Fibroblast of pulmonary artery (primary cell): ENCODE data around the gene CYP2A6.
"Not testable (repeated sequence)": the region's sequence is repeated elsewhere in the genome, so short reads cannot be mapped to it uniquely, and the experiment has no call there.

Experiments used
- DNase-seq: peaks from one replicate; pipeline ENCODE4 v3.0.0-alpha.2; 2010; ENCODE audit warnings: low read depth
- H3K4me3 ChIP-seq: replicated peaks from 2 replicates; pipeline ENCODE4 v1.5.1; 2011; ENCODE audit warnings: low read depth, mild to moderate bottlenecking, control low read depth, low read length, moderate library complexity
- CTCF ChIP-seq: IDR thresholded peaks from 2 replicates; pipeline ENCODE4 v1.5.1; 2011; ENCODE audit warnings: mild to moderate bottlenecking, control low read depth, low read length, inconsistent platforms; ENCODE audit errors: missing control alignments

Gene CYP2A6

GRCh38 chr19:40850277-40850676 lies at the start of gene CYP2A6:
Gene CYP2A6 (minus strand): TSS chr19:40850447. CDS start chr19:40850426, 21 bp downstream.
- DNase-seq, H3K4me3 ChIP-seq: not testable (repeated sequence)

GRCh38 chr19:40899964-40900363 lies 49.7 kb upstream of the CYP2A6 start:
- not testable (repeated sequence) for DNase-seq, H3K4me3 ChIP-seq

GRCh38 chr19:40896843-40897789 lies 46.9 kb upstream of the CYP2A6 start:
- DNase-seq, H3K4me3 ChIP-seq: not testable (repeated sequence)

GRCh38 chr19:40896418-40896796 lies 46.2 kb upstream of the CYP2A6 start:
- TF ChIP-seq CTCF = no peak
- DNase-seq = no peak
- H3K4me3 ChIP-seq = no peak overlapping the region

GRCh38 chr19:40893112-40893511 lies 42.9 kb upstream of the CYP2A6 start:
- TF ChIP-seq CTCF = no peak
- no peak overlapping the region for H3K4me3 ChIP-seq
- no peak for DNase-seq

- no peak for TF ChIP-seq CTCF
- no peak for DNase-seq
- no peak overlapping the region for H3K4me3 ChIP-seq
These were observed 39.1 kb upstream of the CYP2A6 start for GRCh38 chr19:40889366-40889765.

GRCh38 chr19:40888191-40888590 lies 37.9 kb upstream of the CYP2A6 start:
- no peak for DNase-seq
- TF ChIP-seq CTCF = no peak
- H3K4me3 ChIP-seq = no peak overlapping the region

- not testable (repeated sequence) for H3K4me3 ChIP-seq, DNase-seq
These were observed 34.1 kb upstream of the CYP2A6 start for GRCh38 chr19:40884187-40884931.

GRCh38 chr19:40882062-40882461 lies 31.8 kb upstream of the CYP2A6 start, which contains the start of gene CYP2A7:
Gene CYP2A7 (minus strand): TSS chr19:40882231. CDS start chr19:40882210, 21 bp downstream.
- not testable (repeated sequence) for DNase-seq, H3K4me3 ChIP-seq

- not testable (repeated sequence) for H3K4me3 ChIP-seq, DNase-seq
These were observed 29.1 kb upstream of the CYP2A6 start for GRCh38 chr19:40879349-40879748.

GRCh38 chr19:40875526-40875951 lies 25.3 kb upstream of the CYP2A6 start:
- not testable (repeated sequence) for H3K4me3 ChIP-seq, DNase-seq

GRCh38 chr19:40874874-40875273 lies 24.6 kb upstream of the CYP2A6 start:
- not testable (repeated sequence) for DNase-seq

GRCh38 chr19:40873873-40874272 lies 23.6 kb upstream of the CYP2A6 start:
- not testable (repeated sequence) for DNase-seq, H3K4me3 ChIP-seq

More at GRCh38 chr19:40874874-40875273, 24.6 kb upstream of the CYP2A6 start:
- not testable (repeated sequence) for H3K4me3 ChIP-seq
